Gastroesophageal sphincter (tissue), 3 donors: Measurements from ENCODE around the gene SNX9.

Source experiments
- CTCF ChIP-seq, 4 experiments: fragments of 200-600 bp in 2 of 4; fragments of 450-650 bp in 2 of 4; sonication (generic) in 1 of 4; IDR thresholded peaks; one replicate each; pipeline ENCODE4 v1.5.1; 2017 to 2019; ENCODE audit warnings: antibody characterized with exemption in 4 of 4, mild to moderate bottlenecking in 2 of 4, moderate library complexity in 2 of 4
- POLR2A ChIP-seq, 2 donors: fragments of 450-650 bp; IDR thresholded peaks; one replicate each; pipeline ENCODE4 v1.6.1; 2017; ENCODE audit warnings: antibody characterized with exemption in 2 of 2, mild to moderate bottlenecking in 2 of 2, moderate library complexity in 1 of 2
- POLR2AphosphoS5 ChIP-seq: sonication (generic); formaldehyde crosslinking; IDR thresholded peaks from one replicate; pipeline ENCODE4 v1.6.1; 2017; ENCODE audit warnings: antibody characterized with exemption

DNA sequence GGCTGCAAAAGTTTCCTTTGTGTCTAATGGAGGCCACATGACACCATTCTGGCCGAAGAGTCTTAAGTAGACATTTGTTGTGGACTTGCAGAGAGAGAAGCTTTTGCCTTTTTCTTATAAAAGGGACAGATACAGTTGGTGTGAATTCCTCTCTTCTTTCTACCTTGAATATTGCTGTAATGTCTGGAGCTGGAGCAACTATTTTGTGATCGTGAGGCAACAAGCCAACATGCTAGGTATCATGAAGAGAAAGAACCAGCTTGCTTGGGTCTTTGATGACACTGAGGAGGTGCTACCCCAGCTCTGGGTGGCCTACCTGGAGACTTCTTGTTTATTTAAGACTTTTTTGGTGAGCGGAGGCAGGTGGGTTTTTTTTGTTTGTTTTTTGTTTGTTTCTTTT is 142.3 kb downstream of the SNX9 start:
- TF ChIP-seq CTCF (IDR thresholded peaks at IDR 0.05) (no peak), POLR2A (IDR thresholded peaks at IDR 0.05) (no peak), POLR2AphosphoS5 (no peak)
